ENCODE measurements around the gene TRIM5. TPM values are rescaled to one million over a fixed set of nuclear protein-coding genes. Genes with fewer than 3 reads are reported as not detected.

Gene TRIM5
- total and polyA plus RNA-seq, 2 experiments from 2014 or later: 20.8 to 21.0 TPM

GRCh38 chr11:5665051-5665570, 19.8 kb downstream of the TRIM5 start:
- no peak overlapping the region for H3K4me2 ChIP-seq
- H3K27ac Mint-ChIP-seq: no peak overlapping the region
- H4K20me1 ChIP-seq (replicated peaks; ENCODE audit: insufficient read depth): peaks cover 3% of the 10 kb centered on the region; the same call in 1 of the 2 replicates

More at GRCh38 chr11:5665051-5665570, 19.8 kb downstream of the TRIM5 start:
- TF ChIP-seq ZNF462 (CRISPR knock-in tag; IDR thresholded peaks at IDR 0.05) (no peak), ETS1 (IDR thresholded peaks at IDR 0.05) (no peak), ZNF114 (CRISPR knock-in tag; IDR thresholded peaks at IDR 0.05) (no peak), STAT1 (IDR thresholded peaks at IDR 0.05; ENCODE audit: unreplicated experiment) (no peak), ZNF331 (CRISPR knock-in tag; IDR thresholded peaks at IDR 0.05; ENCODE audit: low read depth) (no peak), CREB1 (CRISPR knock-in tag; IDR thresholded peaks at IDR 0.05; ENCODE audit: low read depth) (no peak), EZH2 (IDR thresholded peaks at IDR 0.05; ENCODE audit: low read depth, unreplicated experiment) (no peak), REST (IDR thresholded peaks at IDR 0.05; ENCODE audit: unreplicated experiment) (no peak), POLR2AphosphoS5 (IDR thresholded peaks at IDR 0.05; ENCODE audit: low read depth) (no peak), EZH2phosphoT487 (IDR thresholded peaks at IDR 0.05; ENCODE audit: unreplicated experiment) (no peak), NANOG (IDR thresholded peaks at IDR 0.05; ENCODE audit: borderline replicate concordance) (no peak)
- ATAC-seq (no peak), DNase-seq (ENCODE audit: low spot score) (no peak)
- no peaks in the 10 kb centered on the region for H3K9me2 ChIP-seq (ENCODE audit: insufficient read depth)
- no peaks in the 10 kb centered on the region for H3K79me2 ChIP-seq (replicated peaks; ENCODE audit: insufficient read depth)
- H3K4me3 ChIP-seq: no peak overlapping the region
- peaks cover 7% of the 10 kb centered on the region; the same call in 1 of the 2 replicates for H3K36me3 ChIP-seq (ENCODE audit: insufficient read depth)
- peaks cover 18% of the 10 kb centered on the region; the same call in 2 of the 3 replicates for H3K36me3 Mint-ChIP-seq (ENCODE audit: low read depth)
- no peaks in the 10 kb centered on the region for H3K9me3 Mint-ChIP-seq
- H3K4me3 Mint-ChIP-seq: no peak overlapping the region
- no peaks in the 10 kb centered on the region for H3K27me3 Mint-ChIP-seq (ENCODE audit: insufficient read depth, low read depth, poor library complexity)
- H3K27ac ChIP-seq (ENCODE audit: low read depth): no peak overlapping the region
- no peaks in the 10 kb centered on the region for H3K4me1 Mint-ChIP-seq
- H3K4me1 ChIP-seq (ENCODE audit: insufficient read depth): no peaks in the 10 kb centered on the region
- no peak overlapping the region for H2AFZ ChIP-seq
- H3K27me3 ChIP-seq (ENCODE audit: insufficient read depth): no peaks in the 10 kb centered on the region
- no peaks in the 10 kb centered on the region for H3F3A ChIP-seq (replicated peaks; ENCODE audit: low read depth)
